ENCODE measurements around the gene MYO9A.

GRCh38 chr15:72092691-72093090, 25.3 kb downstream of the MYO9A start:
- TF ChIP-seq POLR2A (IDR thresholded peaks at IDR 0.05; ENCODE audit: low read depth, low read length), result no peak
- no peak for TF ChIP-seq POLR2AphosphoS5 (IDR thresholded peaks at IDR 0.05; ENCODE audit: low read depth, low read length)
- no peak for TF ChIP-seq TAF1 (IDR thresholded peaks at IDR 0.05; ENCODE audit: borderline replicate concordance, low read depth, low read length)

Measured in GM12892 (cell line).